Measurements from ENCODE around the gene IPO9. TPM values are rescaled to one million over a fixed set of nuclear protein-coding genes. Genes with fewer than 3 reads are reported as not detected.
A peak's percentile ranks its signal among the peaks of the same experiment; 100 is the strongest.

The IPO9 gene
- total and polyA plus RNA-seq, 2 experiments from 2014 or later = 29.4 to 45.2 TPM

- no peaks in the 10 kb centered on the region for H3K9me2 ChIP-seq (replicated peaks; ENCODE audit: insufficient read depth)
- TF ChIP-seq CTCF (IDR thresholded peaks at IDR 0.05; ENCODE audit: poor library complexity) = peak; percentile 5
- no peak for TF ChIP-seq EZH2 (IDR thresholded peaks at IDR 0.05; ENCODE audit: borderline replicate concordance)
- TF ChIP-seq EZH2phosphoT487 (IDR thresholded peaks at IDR 0.05; ENCODE audit: low read depth, severe bottlenecking, unreplicated experiment) = no peak
- H3K4me3 ChIP-seq = no peak overlapping the region
- H3K4me1 ChIP-seq (ENCODE audit: insufficient read depth) = no peaks in the 10 kb centered on the region
- no peak for DNase-seq (ENCODE audit: low spot score)
- WGBS (ENCODE audit: low lambda C conversion rate, missing lambda C conversion rate) = 76% methylated on average over 2 of the region's 2 CpGs
- no peaks in the 10 kb centered on the region for H3K9me3 ChIP-seq (ENCODE audit: low read depth)
- no peak overlapping the region for H3K27ac ChIP-seq
- H3K79me2 ChIP-seq = no peaks in the 10 kb centered on the region
- H3K36me3 ChIP-seq (replicated peaks; ENCODE audit: insufficient read depth, low read depth) = no peaks in the 10 kb centered on the region
- no peak overlapping the region for H2AFZ ChIP-seq
- H4K20me1 ChIP-seq (ENCODE audit: insufficient read depth, poor library complexity, severe bottlenecking) = no peaks in the 10 kb centered on the region
- H3K4me2 ChIP-seq = no peak overlapping the region
- no peaks in the 10 kb centered on the region for H3K27me3 ChIP-seq
Observed at GRCh38 chr1:201896951-201897391, 68.0 kb downstream of the IPO9 start.

GRCh38 chr1:201898240-201898894 lies 69.4 kb downstream of the IPO9 start:
- 78% methylated on average over 4 of the region's 4 CpGs for WGBS (ENCODE audit: low lambda C conversion rate, missing lambda C conversion rate)
- no peaks in the 10 kb centered on the region for H4K20me1 ChIP-seq (ENCODE audit: insufficient read depth, poor library complexity, severe bottlenecking)

GRCh38 chr1:201898992-201899391 lies 70.0 kb downstream of the IPO9 start:
- Histone ChIP-seq H3K79me2 (no peaks in the 10 kb centered on the region), H3K9me3 (ENCODE audit: low read depth) (no peaks in the 10 kb centered on the region), H4K20me1 (ENCODE audit: insufficient read depth, poor library complexity, severe bottlenecking) (no peaks in the 10 kb centered on the region), H3K9me2 (replicated peaks; ENCODE audit: insufficient read depth) (no peaks in the 10 kb centered on the region), H3K4me1 (ENCODE audit: insufficient read depth) (peaks cover 6% of the 10 kb centered on the region), H3K36me3 (replicated peaks; ENCODE audit: insufficient read depth, low read depth) (no peaks in the 10 kb centered on the region), H2AFZ (no peak overlapping the region), H3K27ac (no peak overlapping the region), H3K4me2 (no peak overlapping the region), H3K27me3 (no peaks in the 10 kb centered on the region), H3K4me3 (no peak overlapping the region)
- TF ChIP-seq EZH2phosphoT487 (IDR thresholded peaks at IDR 0.05; ENCODE audit: low read depth, severe bottlenecking, unreplicated experiment) = no peak
- TF ChIP-seq EZH2 (IDR thresholded peaks at IDR 0.05; ENCODE audit: borderline replicate concordance) = no peak
- no peak for TF ChIP-seq CTCF (IDR thresholded peaks at IDR 0.05; ENCODE audit: poor library complexity)
- WGBS (ENCODE audit: low lambda C conversion rate, missing lambda C conversion rate) = 92% methylated on average over 4 of the region's 4 CpGs
- DNase-seq (ENCODE audit: low spot score) = no peak

More at GRCh38 chr1:201898240-201898894, 69.4 kb downstream of the IPO9 start:
- Histone ChIP-seq H3K36me3 (replicated peaks; ENCODE audit: insufficient read depth, low read depth) (no peaks in the 10 kb centered on the region), H3K27me3 (no peaks in the 10 kb centered on the region), H3K27ac (no peak overlapping the region), H3K79me2 (no peaks in the 10 kb centered on the region), H3K9me2 (replicated peaks; ENCODE audit: insufficient read depth) (no peaks in the 10 kb centered on the region), H2AFZ (no peak overlapping the region), H3K4me3 (no peak overlapping the region), H3K4me2 (no peak overlapping the region), H3K9me3 (ENCODE audit: low read depth) (no peaks in the 10 kb centered on the region), H3K4me1 (ENCODE audit: insufficient read depth) (peaks cover 6% of the 10 kb centered on the region)
- TF ChIP-seq EZH2 (IDR thresholded peaks at IDR 0.05; ENCODE audit: borderline replicate concordance) (no peak), EZH2phosphoT487 (IDR thresholded peaks at IDR 0.05; ENCODE audit: low read depth, severe bottlenecking, unreplicated experiment) (no peak), CTCF (IDR thresholded peaks at IDR 0.05; ENCODE audit: poor library complexity) (no peak)
- DNase-seq (ENCODE audit: low spot score) = no peak

All from hepatocyte (in vitro differentiated cells).